HG02981 (cell line): ENCODE data around the gene SLK.

Source experiments
- ATAC-seq: cut with Tn5 transposase; IDR thresholded peaks from one replicate; pipeline ENCODE4 v1.9.1; 2021; ENCODE audit warnings: mild to moderate bottlenecking, moderate library complexity; ENCODE audit not compliant: unreplicated experiment

SLK gene

GRCh38 chr10:103966671-103967447, at the start of gene SLK:
Gene SLK (plus strand): TSS chr10:103967140. CDS start chr10:103967746, 606 bp downstream.
- peak; percentile 72 for ATAC-seq

- peak; percentile 2 for ATAC-seq
Observed at GRCh38 chr10:103917302-103918052, 49.5 kb upstream of the SLK start.

GRCh38 chr10:103918053-103918846, 48.7 kb upstream of the SLK start, which contains the start of gene STN1:
Gene STN1 (minus strand): TSS chr10:103918184. CDS start chr10:103917594, 590 bp downstream.
- ATAC-seq = peak; percentile 90

- ATAC-seq = no peak
Observed at GRCh38 chr10:103919648-103920025, 47.3 kb upstream of the SLK start.

GRCh38 chr10:103921248-103921647, 45.7 kb upstream of the SLK start:
- ATAC-seq = no peak

- no peak for ATAC-seq
Observed at GRCh38 chr10:103921750-103922195, 45.2 kb upstream of the SLK start.

GRCh38 chr10:103922659-103923058, 44.3 kb upstream of the SLK start:
- ATAC-seq = no peak

GRCh38 chr10:103923502-103923901, 43.4 kb upstream of the SLK start:
- ATAC-seq = no peak

- no peak for ATAC-seq
Observed at GRCh38 chr10:103925591-103925990, 41.3 kb upstream of the SLK start.

GRCh38 chr10:103926722-103927319, 40.1 kb upstream of the SLK start:
- ATAC-seq = no peak

GRCh38 chr10:103928784-103929183, 38.2 kb upstream of the SLK start:
- no peak for ATAC-seq

GRCh38 chr10:103929381-103929921, 37.5 kb upstream of the SLK start:
- ATAC-seq = no peak

- no peak for ATAC-seq
Observed at GRCh38 chr10:103930449-103930848, 36.5 kb upstream of the SLK start.

- no peak for ATAC-seq
Observed at GRCh38 chr10:103930881-103931280, 36.1 kb upstream of the SLK start.

GRCh38 chr10:103931603-103932002, 35.3 kb upstream of the SLK start:
- no peak for ATAC-seq

- ATAC-seq = no peak
Observed at GRCh38 chr10:103932271-103932670, 34.7 kb upstream of the SLK start.

GRCh38 chr10:103932971-103933370, 34.0 kb upstream of the SLK start:
- no peak for ATAC-seq

GRCh38 chr10:103933557-103934121, 33.3 kb upstream of the SLK start:
- ATAC-seq = no peak

GRCh38 chr10:103934308-103934707, 32.6 kb upstream of the SLK start:
- ATAC-seq = no peak

GRCh38 chr10:103936022-103936421, 30.9 kb upstream of the SLK start:
- no peak for ATAC-seq
